Bone marrow (tissue), 2 donors: ENCODE data around the gene PIK3CB.
A peak's percentile ranks its signal among the peaks of the same experiment; 100 is the strongest.
"Not testable (repeated sequence)": the region's sequence is repeated elsewhere in the genome, so short reads cannot be mapped to it uniquely, and the experiment has no call there.

Source experiments
- DNase-seq, 2 donors: peaks; one replicate each; lab custom pipeline; 2025; lab: John Stamatoyannopoulos, UW

Gene PIK3CB

DNA sequence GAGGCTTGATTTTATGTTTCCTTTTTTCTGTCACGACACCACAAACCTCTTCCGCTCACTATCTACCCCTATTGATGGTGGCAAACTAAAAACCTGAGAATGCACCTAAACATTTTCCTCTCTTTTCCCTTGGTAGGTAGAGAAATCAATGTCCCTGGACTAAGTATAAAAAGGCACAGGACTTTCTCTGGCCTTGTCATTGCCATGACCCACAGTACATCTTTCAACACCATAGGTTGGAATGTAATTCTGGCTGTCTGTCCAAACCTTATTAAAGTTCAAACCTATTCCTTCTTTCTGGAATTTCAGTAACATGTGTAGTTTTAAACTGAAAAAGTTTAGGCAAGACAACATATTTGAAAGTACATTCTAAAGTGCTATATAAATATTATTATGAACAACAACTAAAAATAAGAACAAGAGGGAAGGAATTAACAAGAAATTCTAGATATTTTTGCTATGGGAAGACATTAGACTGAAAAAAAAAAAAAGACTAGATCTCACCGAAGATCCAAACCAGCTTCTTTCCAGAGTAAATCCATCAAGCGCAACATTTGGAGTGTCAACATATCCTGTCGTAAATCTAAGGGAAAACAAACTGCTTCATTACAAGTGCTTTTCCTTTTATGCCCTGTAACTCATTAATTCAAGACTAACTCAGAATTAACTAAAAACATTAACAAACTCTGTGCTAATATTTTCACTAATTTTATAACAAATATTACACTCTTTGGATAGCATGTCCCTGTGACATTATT lies 153.1 kb downstream of the PIK3CB start:
- no peak for DNase-seq

DNA sequence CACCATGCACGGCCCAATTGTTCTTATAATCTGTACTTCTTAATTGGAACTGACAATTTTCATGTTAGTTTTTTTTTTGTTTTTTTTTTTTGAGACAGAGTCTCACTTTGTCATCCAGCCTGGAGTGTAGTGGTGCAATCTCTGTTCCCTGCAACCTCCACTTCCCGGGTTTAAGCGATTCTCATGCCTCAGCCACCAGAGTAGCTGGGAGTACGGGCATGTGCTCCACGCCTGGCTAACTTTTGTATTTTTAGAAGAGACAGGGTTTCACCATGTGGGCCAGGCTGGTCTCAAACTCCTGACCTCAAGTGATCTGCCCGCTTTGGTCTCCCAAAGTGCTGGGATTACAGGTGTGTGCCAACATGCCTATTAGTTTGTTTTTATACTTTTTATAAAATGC lies 153.8 kb downstream of the PIK3CB start:
- DNase-seq, result not testable (repeated sequence)

DNA sequence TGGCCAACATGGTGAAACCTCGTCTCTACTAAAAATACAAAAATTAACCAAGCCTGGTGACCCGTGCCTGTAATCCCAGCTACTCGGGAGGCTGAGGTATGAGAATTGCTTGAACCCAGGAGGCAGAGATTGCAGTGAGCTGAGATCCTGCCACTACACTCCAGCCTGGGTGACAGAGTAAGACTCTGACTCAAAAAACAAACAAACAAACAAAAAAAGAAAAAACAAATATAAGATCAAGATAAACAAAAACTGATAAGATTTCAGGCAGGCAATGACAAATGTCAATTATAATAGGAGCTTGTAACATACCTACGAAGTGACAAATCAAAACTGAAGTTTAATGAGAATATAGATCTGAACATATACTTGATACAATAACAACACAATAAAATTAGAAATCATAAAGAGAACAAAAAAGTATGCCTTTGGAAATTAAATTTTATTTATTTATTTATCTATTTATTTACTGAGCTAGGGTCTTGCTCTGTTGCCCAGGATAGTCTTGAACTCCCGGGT lies 155.8 kb downstream of the PIK3CB start:
- DNase-seq, result no peak

DNA sequence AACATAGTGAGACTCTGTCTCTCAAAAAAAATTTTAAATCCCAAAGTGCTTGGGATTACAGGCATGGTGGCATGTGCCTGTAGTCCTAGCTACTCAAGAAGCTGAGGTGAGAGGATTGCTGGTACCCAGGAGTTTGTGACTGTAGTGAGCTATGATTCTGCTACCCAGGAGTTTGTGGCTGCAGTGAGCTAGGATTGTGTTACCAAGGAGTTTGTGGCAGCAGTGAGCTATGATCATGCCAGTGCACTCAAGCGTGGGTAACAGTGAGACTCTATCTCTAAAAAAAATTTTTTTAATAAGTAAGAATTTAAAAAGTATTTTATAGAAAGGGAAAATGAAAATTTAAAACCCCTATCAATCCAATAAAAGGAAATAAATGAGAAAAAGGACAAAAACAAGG lies 156.6 kb downstream of the PIK3CB start:
- DNase-seq, result no peak

DNA sequence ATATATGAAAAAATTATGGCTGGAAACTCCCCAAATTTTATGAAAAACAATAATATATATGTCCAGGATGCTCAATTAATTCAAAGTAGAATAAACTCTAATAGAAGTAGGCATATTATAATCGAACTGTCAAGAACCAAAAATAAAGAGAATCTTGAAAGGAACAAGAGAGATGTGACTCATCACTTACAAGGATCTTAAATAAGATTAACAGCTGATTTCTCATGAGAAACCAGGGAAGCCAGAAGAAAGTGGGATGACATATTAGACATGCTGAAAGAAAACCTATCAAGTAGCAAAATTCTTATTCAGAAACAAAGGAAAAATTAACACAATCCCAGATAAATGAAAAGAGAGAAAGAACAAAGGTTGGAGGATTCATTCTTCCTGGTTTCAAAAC lies 159.3 kb downstream of the PIK3CB start:
- DNase-seq, result peak in 1 of 2 donors; percentile 14

DNA sequence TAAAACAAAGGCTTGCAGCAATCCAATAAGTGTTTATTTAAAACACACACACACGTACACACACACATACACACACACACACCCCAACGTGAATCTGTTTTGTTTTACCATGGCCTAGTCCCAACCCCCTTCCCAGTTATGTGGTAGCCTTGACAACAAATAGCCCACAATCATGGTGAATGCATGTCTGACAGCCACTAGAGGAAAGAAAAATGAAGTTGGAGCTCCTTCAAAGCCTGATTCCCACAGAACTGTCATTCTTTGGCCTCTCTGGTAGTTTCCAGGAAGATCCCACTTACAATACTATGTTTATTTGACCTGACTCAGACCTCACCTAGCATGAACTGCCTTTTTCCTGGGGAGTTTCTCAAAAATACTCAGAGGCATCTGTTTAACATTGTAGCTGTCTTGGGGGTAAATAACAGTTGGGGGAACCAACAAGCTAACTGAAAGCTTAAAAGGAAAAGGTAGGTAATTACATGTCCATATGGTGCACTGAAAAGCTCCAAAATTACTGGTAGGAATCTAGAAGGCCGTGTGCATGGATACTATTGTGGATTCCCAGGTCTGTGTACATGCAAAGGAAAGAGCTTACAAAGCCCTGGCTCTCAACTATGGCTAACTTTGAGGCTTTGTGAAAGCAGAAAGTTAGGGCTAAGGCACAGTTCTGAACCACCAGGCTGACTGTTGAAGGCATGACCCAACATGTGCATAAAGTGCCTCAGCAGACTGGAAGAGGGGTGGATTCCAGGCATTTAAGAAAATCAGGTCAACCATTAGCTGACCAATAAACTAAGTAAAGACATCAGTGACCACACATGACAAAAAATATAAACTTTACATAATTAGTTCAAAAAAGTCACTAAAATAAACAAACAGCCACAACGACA lies 160.8 kb downstream of the PIK3CB start:
- no peak for DNase-seq

DNA sequence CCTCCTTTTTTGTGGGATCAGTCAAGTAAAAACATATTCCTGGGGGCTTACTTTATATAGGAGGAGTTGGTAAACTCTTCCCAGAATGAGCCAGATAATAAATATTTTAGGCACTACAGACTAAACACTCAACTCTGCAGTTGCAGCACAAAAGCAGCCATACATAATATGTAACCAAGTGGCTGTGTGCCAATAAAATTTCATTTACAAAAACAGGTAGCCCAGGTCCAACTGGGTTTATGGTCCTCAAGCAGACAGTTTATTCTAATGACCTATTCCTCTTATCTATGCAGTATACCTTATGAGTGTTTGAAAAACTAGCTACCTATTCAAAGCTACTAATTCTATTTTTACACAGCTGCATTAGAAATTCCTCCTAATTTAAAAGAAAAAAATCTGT lies 164.3 kb downstream of the PIK3CB start:
- DNase-seq, result no peak

DNA sequence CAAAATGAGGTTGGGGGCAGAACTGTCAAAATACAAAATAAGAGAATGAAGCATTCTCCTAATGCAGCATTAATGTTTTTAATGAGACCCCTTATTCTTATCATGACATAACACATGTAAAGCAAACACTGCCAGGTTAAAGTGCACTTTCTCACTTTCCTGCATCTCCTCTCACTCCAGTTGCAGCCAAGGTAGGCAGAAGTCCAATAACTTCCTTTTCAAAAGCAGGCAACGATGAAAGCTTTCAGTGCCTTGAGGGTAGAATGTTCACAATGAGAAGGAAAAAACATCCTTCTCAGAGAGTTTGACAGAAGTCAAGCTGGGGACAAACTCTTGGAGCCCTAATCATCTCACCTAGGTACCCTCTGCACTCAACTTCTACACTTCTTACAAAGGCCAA lies 166.6 kb downstream of the PIK3CB start:
- no peak for DNase-seq

DNA sequence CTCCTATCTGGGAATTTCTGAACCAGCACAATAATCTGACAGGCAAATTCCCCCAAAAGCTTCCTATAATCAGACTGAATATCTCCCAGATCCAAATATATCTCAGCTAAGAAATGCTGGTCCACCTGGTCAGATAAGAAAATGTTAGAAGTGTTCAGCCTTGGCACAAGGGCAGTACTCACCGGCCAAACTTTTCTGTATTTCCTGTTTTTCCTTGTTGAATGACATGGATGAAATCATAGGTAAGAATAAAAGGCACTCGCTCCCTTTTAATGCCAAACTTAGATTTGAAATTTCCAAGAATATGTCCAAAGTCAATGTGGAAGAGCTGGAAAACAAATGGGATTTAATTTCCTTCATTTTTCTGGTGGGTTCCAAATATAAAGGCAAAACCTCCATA lies 177.2 kb downstream of the PIK3CB start:
- no peak for DNase-seq

DNA sequence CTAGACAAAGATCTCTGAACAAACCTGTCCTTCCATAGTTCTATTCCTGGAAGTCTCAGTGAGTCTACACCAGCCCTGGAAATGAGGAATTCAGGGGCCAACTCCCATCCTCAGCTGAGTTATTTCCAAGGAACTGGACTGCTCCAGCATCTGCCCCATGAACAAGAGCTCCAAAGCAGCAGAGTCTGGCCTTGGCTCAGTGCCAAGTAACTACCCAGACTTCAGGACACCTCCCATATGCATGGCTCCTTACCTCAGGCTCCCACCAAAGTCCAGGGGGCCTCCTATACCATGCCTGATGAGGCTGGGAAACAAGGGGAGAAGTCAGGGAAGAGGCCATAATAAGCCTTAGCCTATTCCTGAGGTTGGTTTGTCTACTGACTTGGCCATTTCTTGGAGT lies 181.2 kb downstream of the PIK3CB start:
- DNase-seq, result no peak

DNA sequence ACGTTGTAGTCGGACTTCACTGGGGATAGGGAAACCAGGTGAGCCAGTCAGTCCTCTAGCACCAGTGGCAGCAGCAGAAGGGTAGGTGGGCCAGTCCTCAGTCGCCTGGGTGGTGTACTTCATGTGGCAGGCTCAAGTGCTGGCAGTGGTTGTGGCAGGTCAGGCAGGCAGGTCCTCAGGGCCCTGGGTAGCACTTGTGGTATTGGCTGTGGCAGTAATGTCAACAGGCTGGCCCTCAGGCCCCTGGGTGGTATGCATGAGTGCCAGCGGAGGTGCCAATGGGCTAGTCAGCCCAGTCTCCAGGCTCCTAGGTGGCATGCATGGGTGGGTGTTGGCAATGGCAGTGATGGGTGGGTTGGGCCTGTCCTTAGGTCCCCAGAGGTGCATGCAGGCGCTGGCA lies 185.6 kb downstream of the PIK3CB start:
- no peak for DNase-seq

DNA sequence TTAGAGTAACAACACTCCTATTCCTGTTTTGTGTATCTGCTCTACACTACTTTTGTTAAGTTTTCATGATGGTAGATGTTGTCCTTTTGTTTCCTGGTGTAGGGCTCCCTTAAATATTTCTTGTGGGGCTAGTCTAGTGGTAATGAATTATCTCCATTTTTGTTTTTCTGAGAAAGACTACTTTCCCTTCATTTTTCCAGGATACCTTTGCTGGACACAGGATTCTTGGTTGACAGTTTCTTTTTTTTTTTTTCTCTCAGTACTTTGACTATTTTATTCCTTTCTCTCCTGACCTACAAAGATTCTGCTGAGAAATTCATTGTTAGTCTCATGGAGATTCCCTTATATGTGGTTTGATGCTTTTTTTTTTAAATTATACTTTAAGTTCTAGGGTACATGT lies 188.2 kb downstream of the PIK3CB start:
- DNase-seq, result no peak

DNA sequence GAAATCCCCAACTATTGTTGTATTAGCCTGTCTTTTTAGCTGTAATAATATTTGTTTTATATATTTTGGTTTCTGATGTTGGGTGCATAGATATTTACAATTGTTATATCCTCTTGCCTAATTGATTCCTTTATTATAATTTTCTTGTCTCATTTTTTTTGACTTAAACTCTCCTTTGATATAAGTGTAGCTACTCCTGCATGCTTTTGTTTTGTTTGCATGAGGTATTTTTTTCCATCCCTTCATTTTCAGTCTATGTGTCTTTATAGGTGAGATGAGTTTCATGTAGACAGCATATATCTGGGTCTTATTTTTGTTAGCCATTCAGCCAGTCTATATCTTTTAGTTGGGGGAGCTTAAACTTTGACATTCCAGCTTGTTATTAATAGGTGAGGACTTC lies 188.7 kb downstream of the PIK3CB start:
- DNase-seq, result no peak

DNA sequence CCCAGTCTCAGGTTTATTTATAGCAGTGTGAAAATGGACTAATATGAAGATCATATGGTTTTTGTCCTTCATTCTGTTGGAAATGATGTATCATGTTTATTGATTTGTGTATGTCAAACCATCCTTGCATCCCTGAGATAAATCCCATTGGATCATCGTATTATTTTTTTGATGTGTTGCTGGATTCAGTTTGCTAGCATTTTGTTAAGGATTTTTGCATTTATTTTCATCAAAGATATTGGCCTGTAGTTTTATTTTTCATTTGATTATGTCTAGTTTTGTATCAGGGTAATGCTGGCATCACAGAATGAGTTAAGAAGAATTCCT lies 191.8 kb downstream of the PIK3CB start:
- DNase-seq, result no peak

DNA sequence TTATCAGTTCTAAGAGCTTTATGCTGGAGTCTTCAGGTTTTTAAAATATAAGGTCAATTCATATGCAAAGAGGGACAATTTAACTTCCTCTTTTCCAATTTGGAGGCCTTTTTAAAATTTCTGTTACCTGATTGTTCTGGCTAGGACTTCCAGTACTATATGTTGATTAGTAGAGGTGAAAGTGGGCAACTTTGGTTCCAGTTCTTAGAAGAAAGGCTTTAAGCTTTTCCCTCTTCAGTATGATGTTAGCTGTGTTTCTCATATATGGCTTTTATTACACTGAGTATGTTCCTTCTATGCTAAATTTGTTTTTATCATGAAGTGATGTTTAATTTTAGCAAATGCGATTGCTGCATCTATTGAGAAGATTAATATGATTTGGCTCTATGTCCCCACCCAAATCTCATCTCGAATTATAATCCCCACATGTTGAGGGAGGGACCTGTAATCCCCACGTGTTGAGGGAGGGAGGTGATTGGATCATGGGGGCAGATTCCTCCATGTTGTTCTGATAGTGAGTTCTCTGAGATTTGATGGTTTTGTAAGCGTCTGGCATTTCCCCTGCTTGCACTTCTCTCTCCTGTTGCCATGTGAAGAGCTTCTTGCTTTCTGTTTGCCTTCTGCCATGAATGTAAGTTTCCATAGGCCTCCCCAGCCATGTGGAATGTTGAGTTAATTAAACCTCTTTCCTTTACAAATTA lies 192.4 kb downstream of the PIK3CB start:
- no peak for DNase-seq

DNA sequence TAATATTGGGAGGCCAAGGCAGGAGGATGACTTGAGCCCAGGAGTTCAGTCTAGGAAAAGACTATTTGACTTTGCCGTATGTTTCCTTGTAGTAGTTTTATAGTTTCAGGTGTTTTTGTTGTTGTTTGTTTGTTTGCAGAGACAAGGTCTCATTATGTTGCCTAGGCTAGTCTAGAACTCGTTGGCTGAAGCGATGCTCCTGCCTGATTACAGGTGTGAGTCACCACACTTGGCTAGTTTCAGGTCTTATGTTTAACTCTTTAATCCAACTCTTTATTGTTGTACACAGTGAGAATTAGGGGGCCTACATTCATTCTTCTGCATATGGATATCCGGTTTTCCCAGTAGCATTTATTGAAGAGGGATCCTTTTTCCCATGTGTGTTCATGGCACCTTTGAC lies 194.2 kb downstream of the PIK3CB start:
- no peak for DNase-seq

DNA sequence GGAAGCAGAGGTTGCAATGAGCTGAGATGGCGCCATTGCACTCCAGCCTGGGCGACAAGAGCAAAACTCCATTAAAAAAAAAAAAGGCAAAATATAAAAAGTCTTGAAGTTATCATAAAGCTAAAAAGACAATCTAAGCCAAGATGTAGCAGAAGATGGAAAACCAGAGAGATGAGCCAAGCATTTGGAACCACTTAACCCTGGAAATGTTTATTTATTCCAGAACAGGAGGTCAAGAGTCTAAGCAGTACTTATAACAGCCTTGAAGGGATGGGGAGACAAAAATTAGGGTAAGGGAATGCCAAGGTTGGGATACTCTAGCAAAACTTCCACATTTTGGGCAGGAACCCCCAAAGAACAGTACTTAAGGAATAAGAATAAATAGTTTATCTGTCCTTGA lies 196.1 kb downstream of the PIK3CB start:
- no peak for DNase-seq

DNA sequence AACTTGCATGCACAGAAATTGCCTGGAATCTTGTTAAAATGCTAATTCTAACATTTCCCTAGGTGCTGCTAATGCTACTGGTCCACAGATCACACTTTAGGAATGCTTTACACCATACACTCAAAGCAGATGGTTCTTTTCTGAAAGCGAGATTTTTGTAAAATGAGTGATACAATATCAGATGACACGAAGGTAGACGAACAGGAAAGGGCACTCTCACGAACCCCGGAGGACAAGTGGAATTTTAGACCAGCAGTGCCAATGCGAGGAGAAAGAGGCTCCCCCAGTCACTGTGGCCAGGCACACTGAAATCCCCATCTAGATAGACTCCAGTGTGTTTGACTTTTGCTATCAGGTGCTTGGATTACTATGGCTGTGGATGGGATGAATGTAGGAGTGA lies 205.2 kb downstream of the PIK3CB start:
- DNase-seq, result no peak

DNA sequence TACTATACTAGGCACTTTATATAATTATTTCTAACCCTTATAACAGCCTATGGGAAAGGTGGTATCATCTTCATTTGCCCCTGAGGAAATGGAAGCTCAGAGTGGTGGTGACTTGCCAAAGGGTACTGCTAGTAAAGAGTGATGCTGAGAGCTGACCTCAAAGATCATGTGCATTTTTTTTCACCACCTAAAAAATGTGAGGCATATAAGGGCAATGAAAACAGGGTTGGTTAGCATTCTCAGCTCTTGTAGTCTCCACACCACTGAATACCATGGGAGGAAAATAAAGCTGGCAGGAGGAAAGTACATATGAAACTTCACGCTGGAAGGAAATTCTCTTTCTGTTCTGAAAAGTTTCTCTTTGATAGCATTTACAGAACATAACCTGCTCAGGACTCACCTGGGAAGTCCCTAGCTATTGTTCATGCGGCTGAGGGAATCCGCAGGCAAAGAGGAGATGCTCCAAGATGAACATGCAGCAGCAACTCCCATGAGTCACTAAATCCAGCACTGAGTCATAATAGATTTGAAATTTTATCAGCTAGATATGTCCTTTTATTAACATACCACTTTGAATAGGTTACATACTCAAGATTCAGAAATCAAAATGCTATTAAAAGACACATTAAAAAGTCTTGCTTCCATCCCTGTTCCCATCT lies 208.9 kb downstream of the PIK3CB start:
- no peak for DNase-seq

DNA sequence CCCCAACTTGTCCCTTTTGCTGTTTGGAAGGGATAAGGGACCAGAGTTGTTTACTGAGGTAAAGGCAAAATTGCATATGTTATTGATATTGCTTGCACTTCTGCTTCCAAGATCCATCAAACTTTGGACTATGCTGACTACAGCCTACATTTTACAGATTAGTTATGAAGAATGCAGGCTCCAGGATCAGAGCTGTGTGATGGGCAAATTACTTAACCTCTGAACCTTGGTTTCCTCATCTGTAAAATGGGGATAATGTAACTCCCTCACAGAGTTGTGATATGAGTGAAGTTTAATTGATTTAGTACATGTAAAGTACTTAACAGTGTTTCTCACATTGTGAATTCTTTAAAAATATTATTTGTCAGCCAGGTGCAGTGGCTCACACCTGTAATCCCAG lies 210.2 kb downstream of the PIK3CB start:
- DNase-seq, result no peak

DNA sequence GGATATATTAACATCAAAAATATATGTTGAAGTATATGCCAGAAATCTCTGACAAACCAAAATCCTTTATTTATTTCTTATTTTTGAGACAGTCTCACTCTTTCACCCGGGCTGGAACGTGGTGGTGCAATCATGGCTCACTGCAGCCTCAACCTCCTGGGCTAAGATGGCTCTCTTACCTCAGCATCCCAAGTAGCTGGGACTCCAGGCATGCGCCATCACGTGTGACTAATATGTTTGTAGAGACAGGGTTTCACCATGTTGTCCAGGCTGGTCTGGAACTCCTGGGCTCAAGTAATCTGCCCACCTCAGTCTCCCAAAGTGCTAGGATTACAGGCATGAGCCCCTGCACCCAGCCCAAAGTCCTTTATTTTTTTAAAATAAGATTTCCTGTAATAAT lies 214.3 kb downstream of the PIK3CB start:
- DNase-seq, result no peak

DNA sequence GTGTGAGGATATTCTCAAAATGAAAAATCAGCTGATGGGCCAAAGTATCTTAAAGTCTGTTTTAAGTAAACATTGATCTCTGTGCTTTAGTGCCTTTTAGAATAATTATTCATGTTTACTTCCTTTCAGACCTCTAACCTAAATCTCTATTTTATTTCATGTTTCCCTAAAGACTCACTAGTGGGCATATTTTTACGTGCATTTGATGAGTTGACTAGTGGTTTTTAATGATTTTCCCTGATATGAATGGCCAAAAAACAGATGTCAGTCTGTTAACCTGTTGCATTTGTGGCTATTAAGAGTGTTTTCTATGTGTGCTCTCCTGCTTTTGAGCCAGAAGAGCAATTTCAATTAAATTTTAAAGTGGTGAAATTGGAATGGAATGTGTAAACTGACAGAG lies 219.3 kb downstream of the PIK3CB start:
- DNase-seq, result no peak
